GM10248 (cell line): ENCODE results near the gene DTWD2.

Experiments used
- CTCF ChIA-PET: fragments of 300-600 bp; sonication (Branson Sonifier 250); formaldehyde crosslinking; extraction: SDS; loops from one replicate; lab custom pipeline; 2021; ENCODE audit warnings: antibody characterized with exemption; lab: Yijun Ruan, JAX
- POLR2A ChIA-PET: fragments of 350-650 bp; sonication (Branson Sonifier 250); formaldehyde crosslinking; extraction: SDS; loops from one replicate; lab custom pipeline; 2020; ENCODE audit warnings: antibody characterized with exemption; lab: Yijun Ruan, JAX
- DNase-seq: peaks from one replicate; pipeline ENCODE4 v3.0.0; 2012; ENCODE audit errors: extremely low spot score
- CTCF ChIP-seq: IDR thresholded peaks from 2 replicates; pipeline ENCODE4 v1.5.1; 2012; ENCODE audit warnings: mild to moderate bottlenecking, low read depth; ENCODE audit errors: extremely low read depth, missing control alignments, control extremely low read depth

The DTWD2 gene

GRCh38 chr5:118987988-118988865, at the start of gene DTWD2:
DTWD2 (minus strand) TSS chr5:118988547; CDS start chr5:118988511, 36 bp downstream.
- DNase-seq, result peak; percentile 93
- POLR2A ChIA-PET, result no interaction called here
- CTCF ChIA-PET, result interaction anchor here (0.6 to 9.4 kb wide), 106 partner anchors 8 to 1471 kb away, joined by 3 to 171 read pairs (median 4); partner anchors contain the start of genes DMXL1 and TNFAIP8
- TF ChIP-seq CTCF, result peak; percentile 98

- TF ChIP-seq CTCF, result no peak
- POLR2A ChIA-PET, result no interaction called here
- CTCF ChIA-PET, result no interaction called here
- DNase-seq, result no peak
Measured at GRCh38 chr5:119037496-119038215, 49.3 kb upstream of the DTWD2 start.

- no peak for DNase-seq
- POLR2A ChIA-PET, result no interaction called here
- TF ChIP-seq CTCF, result no peak
- CTCF ChIA-PET, result interaction anchor here (1.0 to 1.4 kb wide), 3 partner anchors 9 to 377 kb away, joined by 3 to 4 read pairs (median 3); partner anchors contain the start of gene DTWD2
Measured at GRCh38 chr5:119036101-119036762, 47.9 kb upstream of the DTWD2 start.

GRCh38 chr5:119033135-119033534, 44.8 kb upstream of the DTWD2 start:
- ChIA-PET CTCF (interaction anchor here (1.0 to 1.9 kb wide), 6 partner anchors 10 to 446 kb away, joined by 3 to 10 read pairs (median 4); partner anchors contain the start of gene DTWD2), POLR2A (no interaction called here)
- DNase-seq, result no peak
- TF ChIP-seq CTCF, result no peak

- DNase-seq, result peak; percentile 35
- CTCF ChIA-PET, result interaction anchor here (1.0 to 2.8 kb wide), 7 partner anchors 11 to 447 kb away, joined by 3 to 13 read pairs (median 5); partner anchors contain the start of gene DTWD2
- POLR2A ChIA-PET, result no interaction called here
- no peak for TF ChIP-seq CTCF
Measured at GRCh38 chr5:119032656-119033055, 44.3 kb upstream of the DTWD2 start.

- TF ChIP-seq CTCF, result no peak
- POLR2A ChIA-PET, result no interaction called here
- peak; percentile 46 for DNase-seq
- CTCF ChIA-PET, result interaction anchor here (1.7 to 2.8 kb wide), 3 partner anchors 12 to 380 kb away, joined by 7 to 13 read pairs (median 10); partner anchors contain the start of gene DTWD2
Measured at GRCh38 chr5:119031905-119032304, 43.6 kb upstream of the DTWD2 start.
